Measurements from ENCODE around the gene ABHD14A.

DNA sequence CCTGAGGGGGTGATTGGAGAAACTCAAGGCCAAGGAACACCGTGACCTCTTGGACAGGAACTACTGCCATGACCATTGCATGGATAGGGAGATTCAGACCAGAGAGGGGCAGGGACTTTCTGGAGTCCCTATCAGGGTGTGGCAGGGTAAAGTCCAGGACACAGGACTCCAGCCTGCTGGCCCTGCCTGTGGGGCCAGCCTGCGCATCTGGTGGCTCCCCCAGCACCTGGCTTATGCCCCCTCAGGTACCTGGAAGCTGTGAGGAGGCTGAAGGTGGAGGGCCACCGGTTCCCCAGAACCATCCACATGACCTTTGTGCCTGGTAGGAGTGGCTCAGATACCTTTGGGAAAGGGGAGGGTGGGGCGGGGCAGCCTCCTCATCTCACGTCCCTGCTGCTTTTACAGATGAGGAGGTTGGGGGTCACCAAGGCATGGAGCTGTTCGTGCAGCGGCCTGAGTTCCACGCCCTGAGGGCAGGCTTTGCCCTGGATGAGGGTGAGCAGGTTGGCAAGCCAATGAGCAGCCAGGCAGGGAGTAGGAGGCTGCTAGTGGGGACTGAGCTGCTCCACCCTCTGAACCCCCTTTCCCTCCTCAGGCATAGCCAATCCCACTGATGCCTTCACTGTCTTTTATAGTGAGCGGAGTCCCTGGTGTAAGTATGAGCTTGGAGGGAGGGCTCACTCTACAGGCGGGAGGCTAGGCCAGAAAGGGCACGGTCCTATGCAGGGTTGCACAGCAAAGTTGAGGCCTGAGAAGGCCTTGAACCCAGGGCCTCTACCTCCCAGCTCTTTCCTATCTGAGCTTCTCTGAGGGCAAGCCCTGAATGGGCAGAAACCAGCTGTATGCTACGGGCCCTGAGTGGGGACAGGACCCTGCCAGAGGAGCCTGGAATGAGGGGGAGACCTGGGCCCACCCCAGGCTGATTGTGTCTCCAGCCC lies 11.4 kb downstream of the ABHD14A start:
- TF ChIP-seq, protein P1, sequence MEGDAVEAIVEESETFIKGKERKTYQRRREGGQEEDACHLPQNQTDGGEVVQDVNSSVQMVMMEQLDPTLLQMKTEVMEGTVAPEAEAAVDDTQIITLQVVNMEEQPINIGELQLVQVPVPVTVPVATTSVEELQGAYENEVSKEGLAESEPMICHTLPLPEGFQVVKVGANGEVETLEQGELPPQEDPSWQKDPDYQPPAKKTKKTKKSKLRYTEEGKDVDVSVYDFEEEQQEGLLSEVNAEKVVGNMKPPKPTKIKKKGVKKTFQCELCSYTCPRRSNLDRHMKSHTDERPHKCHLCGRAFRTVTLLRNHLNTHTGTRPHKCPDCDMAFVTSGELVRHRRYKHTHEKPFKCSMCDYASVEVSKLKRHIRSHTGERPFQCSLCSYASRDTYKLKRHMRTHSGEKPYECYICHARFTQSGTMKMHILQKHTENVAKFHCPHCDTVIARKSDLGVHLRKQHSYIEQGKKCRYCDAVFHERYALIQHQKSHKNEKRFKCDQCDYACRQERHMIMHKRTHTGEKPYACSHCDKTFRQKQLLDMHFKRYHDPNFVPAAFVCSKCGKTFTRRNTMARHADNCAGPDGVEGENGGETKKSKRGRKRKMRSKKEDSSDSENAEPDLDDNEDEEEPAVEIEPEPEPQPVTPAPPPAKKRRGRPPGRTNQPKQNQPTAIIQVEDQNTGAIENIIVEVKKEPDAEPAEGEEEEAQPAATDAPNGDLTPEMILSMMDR (IDR thresholded peaks at IDR 0.05), result no peak
- TF ChIP-seq POLR2A (IDR thresholded peaks at IDR 0.05), result peak; percentile 29 to 77

All from Peyer's patch (tissue), 4 donors.